HG02852 (cell line): ENCODE data around the gene BBS1.
"Not testable (repeated sequence)": the region's sequence is repeated elsewhere in the genome, so short reads cannot be mapped to it uniquely, and the experiment has no call there.

Experiments used
- ATAC-seq: cut with Tn5 transposase; IDR thresholded peaks from one replicate; pipeline ENCODE4 v1.9.1; 2021; ENCODE audit warnings: mild to moderate bottlenecking, moderate library complexity; ENCODE audit not compliant: unreplicated experiment

BBS1 gene

DNA sequence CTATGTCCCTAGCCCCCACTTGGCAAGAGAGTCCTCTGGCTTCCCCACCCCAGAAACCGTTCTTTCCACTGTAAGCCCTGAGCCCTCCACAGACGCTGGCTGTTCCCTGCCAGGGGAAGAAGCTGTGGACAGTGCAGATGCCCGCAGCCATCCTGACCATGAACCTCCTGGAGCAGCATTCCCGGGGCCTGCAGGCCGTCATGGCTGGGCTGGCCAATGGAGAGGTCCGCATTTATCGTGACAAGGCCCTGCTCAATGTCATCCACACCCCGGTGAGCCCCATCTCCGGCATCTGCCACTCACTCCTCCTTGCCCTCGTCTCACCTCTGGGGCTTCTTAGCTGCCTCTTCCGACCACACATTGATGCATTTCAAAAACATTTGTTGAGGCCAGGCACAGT is 13.2 kb downstream of the BBS1 start:
- ATAC-seq: no peak

DNA sequence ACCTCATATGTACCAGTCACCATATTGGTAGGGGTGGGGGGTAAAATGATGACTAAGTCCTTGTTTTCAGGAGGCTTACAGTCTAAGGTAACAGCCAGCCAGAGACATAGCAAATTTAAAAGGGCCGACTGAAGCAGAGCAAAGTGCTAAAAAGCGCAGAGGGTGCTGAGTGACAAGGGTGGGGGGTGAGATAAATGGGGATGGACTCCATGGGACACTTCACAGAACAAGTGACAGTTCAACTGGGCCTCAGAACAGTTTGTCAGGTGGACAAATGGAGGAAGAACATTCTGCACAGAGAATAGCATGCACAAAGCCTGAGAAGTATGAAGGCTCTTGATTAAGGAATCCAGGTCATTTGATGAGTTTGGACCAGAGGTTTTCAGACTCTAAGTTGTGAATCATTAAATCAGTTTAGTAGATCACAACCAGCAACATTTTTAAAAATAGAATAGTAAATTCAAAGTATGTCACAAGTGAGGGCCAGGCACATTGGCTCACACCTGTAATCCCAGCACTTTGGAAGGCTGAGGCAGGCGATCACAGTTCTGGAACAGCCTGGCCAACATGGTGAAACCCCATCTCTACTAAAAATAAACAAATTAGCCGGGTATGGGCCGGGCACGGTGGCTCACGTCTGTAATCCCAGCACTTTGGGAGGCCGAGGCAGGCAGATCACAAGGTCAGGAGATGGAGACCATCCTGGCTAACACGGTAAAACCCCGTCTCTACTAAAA is 14.0 kb downstream of the BBS1 start:
- no peak for ATAC-seq

DNA sequence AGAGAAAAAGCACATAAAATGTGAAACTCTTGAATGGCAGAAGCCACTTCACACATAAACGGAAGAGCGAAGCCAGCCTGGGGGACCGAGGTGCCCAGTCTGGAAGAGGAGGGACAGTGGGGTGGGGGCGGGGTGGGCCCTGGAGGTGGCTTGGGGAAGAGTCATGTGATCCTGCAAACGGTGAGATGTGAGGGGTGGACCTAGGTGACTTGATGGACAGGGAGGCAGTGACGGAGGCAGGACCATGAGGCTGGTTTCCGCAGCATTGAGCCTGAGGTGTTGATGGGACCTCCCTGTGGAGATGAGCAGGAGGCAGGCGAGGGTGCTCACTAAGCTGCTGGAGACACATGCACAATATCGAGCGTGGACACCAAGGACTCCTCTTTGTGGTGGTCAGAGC is 18.6 kb downstream of the BBS1 start:
- ATAC-seq: no peak

DNA sequence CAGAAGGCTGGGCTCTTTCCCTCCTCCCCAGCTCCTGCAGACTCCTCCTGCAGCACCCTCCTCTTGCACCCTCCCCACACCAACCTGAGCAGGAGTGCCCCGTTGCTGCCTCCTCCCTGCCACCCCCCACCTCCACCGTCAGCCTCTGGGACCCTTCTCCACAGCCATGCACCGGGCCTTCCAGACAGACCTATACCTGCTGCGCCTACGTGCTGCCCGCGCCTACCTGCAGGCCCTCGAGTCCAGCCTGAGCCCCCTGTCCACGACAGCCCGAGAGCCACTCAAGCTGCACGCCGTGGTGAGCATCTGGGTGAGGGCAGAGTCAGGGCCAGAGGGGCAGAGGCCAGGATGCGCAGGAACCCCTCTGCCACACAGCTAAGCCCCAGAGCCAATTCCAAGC is 19.2 kb downstream of the BBS1 start:
- ATAC-seq: no peak

DNA sequence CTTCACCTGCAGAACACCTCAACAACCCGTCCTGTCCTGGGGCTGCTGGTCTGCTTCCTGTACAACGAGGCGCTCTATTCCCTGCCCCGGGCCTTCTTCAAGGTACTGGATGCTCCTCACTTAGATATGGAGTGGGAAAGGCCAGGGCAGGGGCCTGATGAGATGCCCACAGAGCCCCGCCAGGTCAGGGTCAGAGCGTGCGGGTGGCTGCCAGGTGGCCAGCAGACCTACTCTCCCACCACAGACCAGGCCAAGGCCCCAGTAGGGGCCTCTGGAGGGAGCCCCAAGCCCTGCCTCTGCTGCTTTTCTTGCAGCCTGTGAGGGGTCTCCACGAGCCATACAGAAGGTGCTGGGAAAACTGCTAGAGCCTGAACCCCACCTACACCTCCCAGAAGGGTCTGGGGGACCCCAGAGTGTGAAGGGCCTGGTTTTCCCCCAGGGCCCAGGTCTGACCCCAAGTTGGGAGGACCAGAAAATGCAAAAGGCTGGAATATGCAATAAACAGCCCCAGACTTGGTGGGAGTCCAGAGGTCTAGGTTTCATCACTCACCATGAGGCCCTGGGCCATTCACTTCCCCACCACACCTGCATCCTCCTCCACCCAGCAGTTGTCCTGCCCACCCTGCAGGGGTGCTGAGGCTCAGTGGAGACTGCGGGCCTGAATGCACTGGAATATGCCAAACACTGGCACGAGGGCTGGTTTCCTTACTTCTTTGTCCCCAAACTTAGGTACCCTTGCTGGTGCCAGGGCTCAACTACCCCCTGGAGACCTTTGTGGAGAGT is 20.7 kb downstream of the BBS1 start:
- ATAC-seq: no peak

DNA sequence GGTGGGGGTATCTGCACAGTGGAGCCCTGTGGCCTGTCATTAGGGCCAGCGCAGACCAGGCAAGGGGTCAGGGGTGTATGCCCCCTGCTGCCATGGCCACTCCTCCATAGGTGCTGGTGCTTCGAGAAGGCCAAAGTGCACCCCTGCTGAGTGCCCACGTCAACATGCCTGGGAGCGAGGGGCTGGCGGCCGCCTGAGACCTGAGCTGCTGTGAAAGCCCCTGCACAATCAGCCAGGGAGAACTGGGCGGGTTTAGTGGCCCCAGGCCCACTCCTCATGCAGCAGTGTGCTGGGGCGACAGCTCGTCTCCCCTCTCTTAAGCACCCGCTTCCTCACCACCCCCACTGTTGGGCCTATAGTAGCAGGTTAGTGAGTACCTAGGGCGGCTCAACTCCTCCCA is 21.4 kb downstream of the BBS1 start:
- no peak for ATAC-seq

DNA sequence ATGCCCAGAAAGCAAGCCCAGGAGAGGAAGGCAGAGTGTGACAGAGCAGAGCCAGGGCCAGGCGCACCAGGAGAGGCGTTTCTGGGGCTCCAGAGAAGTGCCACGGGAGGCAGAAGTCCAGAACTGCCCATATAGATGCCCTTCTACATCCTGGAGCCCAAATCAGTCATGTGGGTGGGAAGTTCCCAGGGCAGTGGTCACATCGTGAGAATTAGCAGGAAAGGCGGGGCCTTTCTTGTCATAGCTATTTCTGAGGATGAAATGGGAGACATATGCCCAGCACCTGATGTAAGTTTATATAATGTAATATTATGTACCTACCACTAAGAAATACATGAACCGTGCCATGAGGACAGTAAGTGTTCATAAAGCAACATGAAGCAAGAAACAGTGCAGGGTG is 22.3 kb downstream of the BBS1 start:
- no peak for ATAC-seq

DNA sequence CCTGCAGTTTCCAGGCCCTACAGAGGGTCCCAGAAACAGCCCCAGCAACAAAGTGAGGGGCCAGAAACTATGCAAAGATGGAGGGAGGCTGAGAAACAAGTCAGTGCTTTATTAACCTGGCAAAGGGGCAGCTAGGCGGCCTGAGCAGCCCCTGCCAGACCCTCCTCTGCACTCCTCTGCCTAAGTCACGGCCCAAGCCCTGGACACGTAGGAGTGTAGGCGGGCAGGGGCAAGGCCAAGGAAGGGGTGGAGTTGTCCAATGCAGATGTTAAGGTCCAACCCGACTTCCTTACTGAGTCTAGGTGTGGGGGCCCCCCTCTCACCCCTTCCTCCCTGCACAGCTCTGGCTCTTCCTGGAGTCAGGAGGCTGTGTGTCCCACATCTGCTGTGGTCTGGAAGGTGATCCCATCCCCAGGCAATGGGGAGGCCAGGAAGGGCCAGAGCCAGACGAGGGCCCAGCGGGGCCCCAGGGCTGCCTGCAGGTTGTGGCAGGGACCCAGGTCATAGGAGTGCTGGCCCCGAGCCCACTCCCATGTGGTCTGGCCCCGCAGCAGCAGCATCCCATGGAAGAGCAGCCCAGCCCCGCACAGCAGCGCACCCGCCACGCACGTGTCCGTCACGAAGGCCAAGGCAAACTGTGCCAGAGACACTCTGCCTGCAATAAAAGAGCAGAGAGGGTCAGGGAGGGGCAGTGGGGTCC is 28.9 kb downstream of the BBS1 start:
- no peak for ATAC-seq

DNA sequence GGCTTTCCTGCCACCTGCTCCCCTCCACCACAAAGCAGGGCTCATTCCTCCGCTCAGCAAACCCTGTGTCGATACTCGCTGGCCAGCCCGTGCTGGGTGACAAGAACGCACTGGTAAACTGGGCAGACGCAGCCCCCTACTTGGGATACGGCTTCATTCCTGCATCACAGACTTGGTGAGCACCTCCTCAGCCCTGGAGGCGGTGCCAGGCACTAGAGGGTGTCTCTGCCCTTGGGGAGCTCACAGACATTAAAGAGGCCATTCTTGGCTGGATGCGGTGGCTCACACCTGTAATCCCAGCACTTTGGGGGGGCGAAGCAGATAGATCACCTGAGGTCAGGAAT is 29.4 kb downstream of the BBS1 start:
- ATAC-seq: no peak

DNA sequence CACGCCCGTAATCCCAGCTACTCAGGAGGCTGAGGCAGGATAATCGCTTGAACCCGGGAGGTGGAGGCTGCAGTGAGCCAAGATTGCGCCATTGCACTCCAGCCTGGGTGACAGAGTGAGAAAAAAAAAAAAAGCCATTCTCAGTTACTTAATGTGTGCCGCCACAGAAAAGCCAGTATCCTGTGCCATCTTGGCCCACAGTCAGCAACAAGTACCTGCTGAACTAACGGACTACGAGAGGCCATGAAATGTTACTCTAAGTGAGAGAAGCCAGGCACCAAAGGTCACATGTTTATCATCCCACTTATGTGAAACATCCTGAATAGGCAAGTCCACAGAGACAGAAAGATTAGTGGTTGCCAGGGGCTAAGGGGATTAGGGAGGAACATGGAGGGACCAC is 30.2 kb downstream of the BBS1 start:
- ATAC-seq: not testable (repeated sequence)

GRCh38 chr11:66541892-66542291 is 31.5 kb downstream of the BBS1 start:
- no peak for ATAC-seq

DNA sequence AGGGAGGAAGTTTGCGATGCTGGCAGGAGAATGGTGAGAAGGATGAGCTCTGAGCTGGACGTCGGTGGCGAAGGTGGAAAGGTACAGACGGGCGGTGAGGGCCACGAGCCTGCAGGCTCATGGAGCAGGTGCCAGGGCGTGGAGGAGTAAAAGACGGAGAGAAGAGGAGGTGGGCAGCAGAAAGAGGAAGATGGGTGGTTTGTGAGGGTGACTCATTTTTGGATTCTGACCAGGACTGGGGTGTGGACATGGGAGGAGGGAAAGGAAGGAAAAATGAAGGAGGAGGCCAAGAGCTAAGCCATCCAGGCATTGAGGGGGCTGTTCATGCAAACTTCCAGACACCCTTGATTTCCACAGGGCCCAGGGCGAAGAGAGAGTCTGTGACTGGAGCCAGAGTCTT is 31.9 kb downstream of the BBS1 start:
- ATAC-seq: no peak

DNA sequence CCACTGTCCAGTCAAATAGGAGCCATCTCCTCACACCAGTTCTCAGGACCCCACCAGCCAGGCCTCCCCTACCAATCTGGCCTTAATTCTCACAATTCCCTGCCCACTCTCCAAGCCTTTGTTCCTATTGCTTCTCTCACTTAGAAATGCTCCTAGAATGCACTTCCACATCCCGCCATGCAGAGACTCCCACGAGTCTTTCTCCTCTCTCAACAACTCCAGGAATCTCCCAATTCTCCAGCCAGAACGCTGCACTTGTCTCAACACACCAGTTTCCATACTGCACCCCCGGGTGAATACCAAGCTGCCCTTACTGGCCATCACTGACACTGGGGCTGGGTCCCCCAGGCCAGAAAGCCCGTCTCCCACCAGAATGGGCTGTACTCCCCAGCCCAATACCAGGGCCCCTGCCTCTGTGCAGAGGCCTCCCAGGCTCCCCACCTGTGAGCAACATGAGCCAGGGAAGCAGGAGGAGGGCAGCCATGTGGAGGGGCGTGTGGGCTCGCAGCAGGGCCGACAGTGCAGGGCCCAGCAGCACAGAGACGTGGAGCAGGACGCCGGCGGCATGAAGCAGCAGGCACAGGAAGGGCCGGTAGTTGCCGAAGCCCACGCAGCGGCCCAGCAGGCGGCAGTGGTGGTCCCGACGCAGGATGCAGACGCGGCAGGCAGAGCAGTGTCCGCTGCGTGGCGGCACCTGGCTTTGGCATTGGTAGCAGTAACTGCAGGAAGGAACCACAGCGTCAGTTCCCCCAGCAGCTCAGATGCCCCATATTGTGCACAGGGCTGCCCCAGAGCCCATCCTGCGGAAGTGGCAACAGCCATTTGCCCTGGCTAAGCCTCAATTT is 33.0 kb downstream of the BBS1 start:
- no peak for ATAC-seq

- ATAC-seq: not testable (repeated sequence)
These were observed 34.5 kb downstream of the BBS1 start for GRCh38 chr11:66544952-66545351.

GRCh38 chr11:66545701-66546367 is 35.4 kb downstream of the BBS1 start, which contains the start of gene ZDHHC24:
ZDHHC24 (minus strand) TSS chr11:66546048; CDS start chr11:66546003, 45 bp downstream.
- peak; percentile 88 for ATAC-seq

GRCh38 chr11:66546368-66546965 is 36.0 kb downstream of the BBS1 start, which contains the start of gene ACTN3:
ACTN3 (plus strand) TSS chr11:66546903; CDS start chr11:66546938, 35 bp downstream.
- no peak for ATAC-seq

DNA sequence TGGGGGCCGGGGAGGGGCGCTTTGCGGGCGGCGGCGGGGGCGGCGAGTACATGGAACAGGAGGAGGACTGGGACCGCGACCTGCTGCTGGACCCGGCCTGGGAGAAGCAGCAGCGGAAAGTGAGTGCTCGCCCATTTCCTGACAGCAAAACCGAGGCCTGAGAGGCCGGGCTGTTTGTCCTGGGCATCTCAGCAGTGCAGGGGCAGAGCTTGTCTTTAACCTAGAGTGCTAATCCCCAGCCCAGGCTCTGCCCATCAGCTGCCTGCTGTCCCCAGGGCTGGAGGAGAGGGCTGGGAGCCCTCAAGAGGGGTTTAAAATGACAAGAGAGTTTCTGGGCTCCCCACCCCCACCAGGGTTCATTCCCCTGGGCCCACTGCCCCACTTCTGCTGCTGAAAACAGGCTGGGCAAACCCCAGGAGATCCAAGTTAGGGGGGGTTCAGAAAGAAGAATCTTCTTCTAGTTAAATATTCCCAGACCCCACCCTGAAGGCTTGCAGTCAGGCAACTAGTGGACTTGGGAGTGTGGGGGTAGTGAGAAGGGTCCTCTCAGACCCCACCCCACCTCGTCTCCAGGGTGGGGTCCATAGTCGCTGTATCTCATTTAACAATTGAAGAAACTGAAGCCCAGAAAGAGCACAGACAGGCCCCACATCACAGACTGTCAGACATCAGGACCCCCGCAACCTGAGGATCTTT is 36.7 kb downstream of the BBS1 start:
- ATAC-seq: no peak

GRCh38 chr11:66547662-66548009 is 37.2 kb downstream of the BBS1 start:
- no peak for ATAC-seq

- no peak for ATAC-seq
These were observed 37.6 kb downstream of the BBS1 start for GRCh38 chr11:66548041-66548440.
